Measurements from ENCODE around the gene XAB2. TPM values are rescaled to one million over a fixed set of nuclear protein-coding genes. Genes with fewer than 3 reads are reported as not detected.

Gene XAB2
- total and polyA plus RNA-seq, 2 experiments from 2014 or later = 27.5 to 81.5 TPM

DNA sequence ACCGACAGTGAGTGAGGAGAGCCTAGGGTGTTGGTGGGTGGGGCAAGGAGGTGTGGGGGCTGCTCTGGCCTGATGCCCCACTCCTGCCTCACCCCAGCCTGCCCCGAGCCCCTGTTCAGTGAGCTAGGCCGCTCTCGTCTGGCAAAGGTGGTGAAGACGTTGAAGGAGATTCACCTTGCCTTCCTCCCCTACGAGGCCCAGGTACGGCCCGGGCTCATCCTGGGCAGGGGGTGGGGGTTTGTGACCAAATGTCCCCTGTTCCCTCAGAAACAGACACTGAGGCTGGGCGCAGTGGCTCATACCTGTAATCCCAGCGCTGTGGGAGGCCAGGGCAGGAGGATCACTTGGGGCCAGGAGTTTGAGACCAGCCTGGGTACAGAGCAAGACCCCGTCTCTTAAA, 11.5 kb upstream of the XAB2 start:
- Histone ChIP-seq H3K27ac (no peak overlapping the region), H3K36me3 (no peaks in the 10 kb centered on the region), H3K9me3 (ENCODE audit: low read depth) (no peaks in the 10 kb centered on the region), H3K4me3 (no peak overlapping the region), H3K4me1 (ENCODE audit: low read depth) (peaks cover under 1% of the 10 kb centered on the region), H3K27me3 (no peaks in the 10 kb centered on the region)
- TF ChIP-seq, protein P1, sequence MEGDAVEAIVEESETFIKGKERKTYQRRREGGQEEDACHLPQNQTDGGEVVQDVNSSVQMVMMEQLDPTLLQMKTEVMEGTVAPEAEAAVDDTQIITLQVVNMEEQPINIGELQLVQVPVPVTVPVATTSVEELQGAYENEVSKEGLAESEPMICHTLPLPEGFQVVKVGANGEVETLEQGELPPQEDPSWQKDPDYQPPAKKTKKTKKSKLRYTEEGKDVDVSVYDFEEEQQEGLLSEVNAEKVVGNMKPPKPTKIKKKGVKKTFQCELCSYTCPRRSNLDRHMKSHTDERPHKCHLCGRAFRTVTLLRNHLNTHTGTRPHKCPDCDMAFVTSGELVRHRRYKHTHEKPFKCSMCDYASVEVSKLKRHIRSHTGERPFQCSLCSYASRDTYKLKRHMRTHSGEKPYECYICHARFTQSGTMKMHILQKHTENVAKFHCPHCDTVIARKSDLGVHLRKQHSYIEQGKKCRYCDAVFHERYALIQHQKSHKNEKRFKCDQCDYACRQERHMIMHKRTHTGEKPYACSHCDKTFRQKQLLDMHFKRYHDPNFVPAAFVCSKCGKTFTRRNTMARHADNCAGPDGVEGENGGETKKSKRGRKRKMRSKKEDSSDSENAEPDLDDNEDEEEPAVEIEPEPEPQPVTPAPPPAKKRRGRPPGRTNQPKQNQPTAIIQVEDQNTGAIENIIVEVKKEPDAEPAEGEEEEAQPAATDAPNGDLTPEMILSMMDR (IDR thresholded peaks at IDR 0.05; ENCODE audit: low read depth, low read length) = no peak
- no peak for DNase-seq (ENCODE audit: low read depth in 1 of 2, low spot score in 1 of 2)

DNA sequence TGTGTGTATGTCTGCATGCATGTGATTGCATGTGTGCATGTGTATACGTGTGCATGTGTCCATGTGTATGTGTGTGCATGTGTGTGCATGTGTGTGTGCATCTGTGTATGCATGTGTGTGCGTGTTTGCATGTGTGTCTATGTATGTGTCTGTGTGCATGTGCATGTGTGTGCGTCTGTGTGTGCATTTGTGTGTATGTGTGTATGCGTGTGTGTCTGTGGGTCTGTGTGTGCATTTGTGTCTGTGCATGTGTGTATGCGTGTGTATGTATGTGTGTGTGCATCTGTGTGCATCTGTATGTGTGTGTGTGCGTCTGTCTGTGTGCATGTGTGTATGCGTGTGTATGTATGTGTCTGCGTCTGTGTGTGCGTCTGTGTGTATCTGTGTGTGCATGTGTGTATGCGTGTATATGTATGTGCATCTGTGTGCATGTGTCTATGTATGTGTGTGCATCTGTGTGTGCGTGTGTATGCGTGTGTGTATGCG, 10.6 kb upstream of the XAB2 start:
- no peaks in the 10 kb centered on the region for H3K9me3 ChIP-seq (ENCODE audit: low read depth)
- no peak overlapping the region for H3K4me3 ChIP-seq
- TF ChIP-seq, protein P1 (IDR thresholded peaks at IDR 0.05; ENCODE audit: low read depth, low read length) = no peak
- H3K27me3 ChIP-seq = no peaks in the 10 kb centered on the region
- peaks cover 4% of the 10 kb centered on the region for H3K4me1 ChIP-seq (ENCODE audit: low read depth)
- DNase-seq (ENCODE audit: low read depth in 1 of 2, low spot score in 1 of 2) = no peak
- H3K27ac ChIP-seq = no peak overlapping the region
- H3K36me3 ChIP-seq = no peaks in the 10 kb centered on the region

DNA sequence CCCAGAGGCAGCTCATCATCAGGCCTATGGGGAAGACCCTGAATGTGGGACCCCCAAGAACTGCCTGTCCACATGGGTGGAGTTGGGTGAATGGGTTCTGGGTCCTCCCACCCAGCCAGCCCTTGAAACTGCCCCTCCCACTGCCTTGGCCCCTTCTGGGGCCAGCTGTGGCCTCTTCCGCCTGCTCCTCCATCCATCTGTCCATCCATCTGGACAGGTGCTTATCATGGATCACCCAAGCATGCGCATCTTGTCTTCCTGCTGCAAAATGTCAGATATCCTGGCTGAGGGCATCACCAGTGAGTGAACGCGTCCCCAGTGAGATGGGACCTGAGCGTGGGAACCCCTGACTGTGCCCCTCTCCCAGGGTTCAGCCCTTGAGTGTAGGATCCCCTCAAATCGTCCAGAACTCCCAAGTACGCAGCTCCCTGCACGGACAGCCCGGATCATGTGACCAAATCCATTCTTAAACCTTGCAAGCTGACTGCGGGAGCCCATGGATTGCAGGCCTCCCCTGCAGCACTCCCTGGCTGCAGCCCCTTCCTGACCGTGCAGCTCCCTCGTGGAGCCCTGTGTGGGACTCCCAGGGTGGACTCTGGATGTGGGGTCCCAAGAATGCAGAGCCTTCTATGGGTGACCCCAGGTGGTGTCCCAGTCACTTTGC, 9.6 kb upstream of the XAB2 start:
- Histone ChIP-seq H3K4me3 (no peak overlapping the region), H3K27me3 (no peaks in the 10 kb centered on the region), H3K36me3 (no peaks in the 10 kb centered on the region), H3K9me3 (ENCODE audit: low read depth) (no peaks in the 10 kb centered on the region), H3K4me1 (ENCODE audit: low read depth) (peaks cover 4% of the 10 kb centered on the region), H3K27ac (no peak overlapping the region)
- DNase-seq (ENCODE audit: low read depth in 1 of 2, low spot score in 1 of 2) = no peak
- TF ChIP-seq, protein P1 (IDR thresholded peaks at IDR 0.05; ENCODE audit: low read depth, low read length) = no peak

DNA sequence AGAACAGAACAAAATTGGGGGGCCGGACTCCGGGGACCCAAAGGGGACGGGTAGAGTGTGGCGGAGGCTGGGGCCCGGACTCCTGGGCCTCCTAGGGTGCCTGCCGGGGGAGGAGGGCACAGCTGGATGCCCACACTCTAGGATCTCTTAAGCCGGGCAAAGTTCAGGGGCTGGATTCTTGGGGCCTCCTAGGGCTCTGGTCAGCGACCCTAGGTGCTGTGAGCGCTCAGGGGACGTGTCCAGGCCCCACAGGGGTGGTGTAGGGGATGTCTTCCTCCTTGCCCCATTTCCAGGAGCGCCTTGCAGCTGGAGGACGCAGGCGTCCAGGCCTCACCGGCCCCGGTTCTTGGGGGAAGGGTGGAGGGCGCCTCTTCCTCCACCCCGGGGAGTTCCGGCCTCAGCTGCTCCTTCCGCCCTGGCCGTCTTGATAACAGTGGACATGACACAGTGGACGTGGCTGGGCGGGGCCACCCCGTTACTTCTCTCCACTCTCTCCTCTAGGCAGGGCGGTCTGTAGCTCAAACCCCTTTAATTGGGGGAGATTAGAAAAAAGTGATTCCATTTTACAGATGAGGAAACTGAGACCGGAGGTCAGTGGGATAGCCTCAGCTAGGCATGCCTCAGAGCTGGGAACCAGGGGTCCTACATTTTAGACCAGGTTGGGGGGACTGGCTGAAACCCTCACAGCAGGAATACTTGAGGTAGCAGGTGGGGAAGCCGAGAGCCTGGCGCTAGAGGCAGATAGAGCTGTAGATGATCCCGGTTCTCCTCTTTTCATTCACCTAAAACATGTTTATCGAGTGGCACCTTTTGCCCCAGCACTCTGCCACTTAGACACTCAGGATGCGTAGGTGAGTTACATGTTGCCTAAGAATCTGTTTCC, 8.3 kb upstream of the XAB2 start:
- peak in 1 of 2 donors; percentile 57 for DNase-seq (ENCODE audit: low read depth in 1 of 2, low spot score in 1 of 2)
- no peak overlapping the region for H3K27ac ChIP-seq
- H3K4me1 ChIP-seq (ENCODE audit: low read depth) = peaks cover 4% of the 10 kb centered on the region

DNA sequence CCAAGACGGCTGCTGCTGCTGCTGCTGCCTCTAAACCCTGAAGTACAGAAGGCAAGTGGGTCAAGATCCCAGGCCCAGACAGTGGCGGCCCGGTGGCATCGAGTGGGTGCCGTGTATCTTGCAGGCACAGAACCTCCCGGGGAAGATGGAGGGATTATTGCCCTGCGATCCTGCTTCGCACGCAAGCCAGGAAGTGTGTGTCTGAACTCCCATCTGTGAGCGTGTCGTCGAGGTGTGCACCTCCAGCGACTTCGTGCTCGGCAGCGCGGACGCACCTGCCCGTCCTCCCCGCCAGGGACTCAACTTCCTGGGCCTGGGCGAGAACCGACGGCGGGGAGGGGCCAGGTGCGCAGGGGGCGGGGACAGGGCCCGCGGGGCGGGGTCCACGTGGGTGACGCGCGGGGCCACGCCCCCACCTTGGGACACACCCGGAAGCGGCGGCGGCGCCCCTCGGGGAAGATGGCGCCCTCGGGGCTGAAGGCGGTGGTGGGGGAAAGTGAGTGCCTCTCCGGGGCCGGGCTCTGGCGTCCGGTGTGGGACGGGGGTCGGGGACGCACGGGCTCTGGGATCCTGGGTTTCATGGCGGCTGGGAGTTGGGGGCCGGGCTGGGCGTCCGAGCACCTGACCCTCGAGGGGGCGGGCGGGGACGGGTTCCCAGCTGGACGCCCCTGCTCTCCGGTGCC, 7.5 kb upstream of the XAB2 start, which contains the start of gene STXBP2:
Gene STXBP2 (plus strand): TSS at position 420 of the 683 bp plus-strand sequence. CDS start 40 bp downstream, at position 460.
- TF ChIP-seq, protein P1 (IDR thresholded peaks at IDR 0.05; ENCODE audit: low read depth, low read length) = no peak
- peak; percentile 65 to 70 for DNase-seq (ENCODE audit: low read depth in 1 of 2, low spot score in 1 of 2)
- no peaks in the 10 kb centered on the region for H3K27me3 ChIP-seq

More for the DNA sequence above, 8.3 kb upstream of the XAB2 start:
- TF ChIP-seq, protein P1 (IDR thresholded peaks at IDR 0.05; ENCODE audit: low read depth, low read length) = no peak
- Histone ChIP-seq H3K9me3 (ENCODE audit: low read depth) (no peaks in the 10 kb centered on the region), H3K27me3 (no peaks in the 10 kb centered on the region), H3K36me3 (no peaks in the 10 kb centered on the region), H3K4me3 (peak overlapping the region; percentile 29)

More for the DNA sequence above, 7.5 kb upstream of the XAB2 start, which contains the start of gene STXBP2:
- no peak within 1 kb of the TSS for H3K27ac ChIP-seq
- peaks cover 4% of the 10 kb centered on the region for H3K4me1 ChIP-seq (ENCODE audit: low read depth)
- peak within 1 kb of the TSS; percentile 29 for H3K4me3 ChIP-seq
- no peaks in the 10 kb centered on the region for H3K36me3 ChIP-seq
- no peaks in the 10 kb centered on the region for H3K9me3 ChIP-seq (ENCODE audit: low read depth)

Data from cardiac muscle cell (in vitro differentiated cells and primary cell).